GM21367 (cell line): ENCODE data around the gene ARHGAP18.
A peak's percentile ranks its signal among the peaks of the same experiment; 100 is the strongest.

Experiments used
- ATAC-seq: cut with Tn5 transposase; IDR thresholded peaks from one replicate; pipeline ENCODE4 v1.9.1; 2021; ENCODE audit not compliant: unreplicated experiment

Gene ARHGAP18

GRCh38 chr6:129671442-129672340 is 38.3 kb downstream of the ARHGAP18 start:
- ATAC-seq = peak; percentile 71

GRCh38 chr6:129670634-129671033 is 39.3 kb downstream of the ARHGAP18 start:
- no peak for ATAC-seq

- no peak for ATAC-seq
Measured at GRCh38 chr6:129667621-129668020, 42.4 kb downstream of the ARHGAP18 start.

- ATAC-seq = no peak
Measured at GRCh38 chr6:129667034-129667433, 42.9 kb downstream of the ARHGAP18 start.

GRCh38 chr6:129665555-129665954 is 44.4 kb downstream of the ARHGAP18 start:
- no peak for ATAC-seq

- ATAC-seq = no peak
Measured at GRCh38 chr6:129663531-129663930, 46.4 kb downstream of the ARHGAP18 start.

- peak; percentile 41 for ATAC-seq
Measured at GRCh38 chr6:129662980-129663431, 47.0 kb downstream of the ARHGAP18 start.

- ATAC-seq = peak; percentile 80
Measured at GRCh38 chr6:129662406-129662766, 47.6 kb downstream of the ARHGAP18 start.

- ATAC-seq = peak; percentile 21
Measured at GRCh38 chr6:129661536-129662405, 48.2 kb downstream of the ARHGAP18 start.

- ATAC-seq = no peak
Measured at GRCh38 chr6:129660346-129660676, 49.7 kb downstream of the ARHGAP18 start.

- ATAC-seq = no peak
Measured at GRCh38 chr6:129659590-129660345, 50.2 kb downstream of the ARHGAP18 start.

GRCh38 chr6:129659167-129659566 is 50.8 kb downstream of the ARHGAP18 start:
- ATAC-seq = no peak

- no peak for ATAC-seq
Measured at GRCh38 chr6:129657483-129657882, 52.5 kb downstream of the ARHGAP18 start.

GRCh38 chr6:129655334-129655733 is 54.6 kb downstream of the ARHGAP18 start:
- ATAC-seq = no peak

GRCh38 chr6:129653746-129654145 is 56.2 kb downstream of the ARHGAP18 start:
- ATAC-seq = no peak

- no peak for ATAC-seq
Measured at GRCh38 chr6:129653229-129653628, 56.7 kb downstream of the ARHGAP18 start.

- no peak for ATAC-seq
Measured at GRCh38 chr6:129651291-129651691, 58.7 kb downstream of the ARHGAP18 start.

GRCh38 chr6:129648819-129649491 is 61.0 kb downstream of the ARHGAP18 start:
- no peak for ATAC-seq

GRCh38 chr6:129647044-129647443 is 62.9 kb downstream of the ARHGAP18 start:
- ATAC-seq = peak; percentile 31

- ATAC-seq = peak; percentile 90
Measured at GRCh38 chr6:129646642-129647041, 63.3 kb downstream of the ARHGAP18 start.
